Liver (tissue), 9 donors: Measurements from ENCODE around the gene PLA2G3. TPM values are rescaled to one million over a fixed set of nuclear protein-coding genes. Genes with fewer than 3 reads are reported as not detected.

Experiments used
- DNase-seq: peaks from one replicate; pipeline ENCODE4 v3.0.0-alpha.2; 2017; ENCODE audit warnings: low spot score
- H3K27ac ChIP-seq, 2 donors: one replicate each; pipeline ENCODE4 v1.7.0; 2013; ENCODE audit warnings: inconsistent platforms in 2 of 2, low read length in 2 of 2, control low read depth in 1 of 2, low read depth in 1 of 2, mild to moderate bottlenecking in 1 of 2
- H3K27me3 ChIP-seq, 4 donors: one replicate each; pipeline versions ENCODE4 v1.6.1 to v1.7.0; 2013; ENCODE audit warnings: low read length in 3 of 4, inconsistent platforms in 1 of 4, mild to moderate bottlenecking in 1 of 4, moderate library complexity in 1 of 4; ENCODE audit not compliant: control insufficient read depth in 4 of 4, insufficient read depth in 4 of 4
- H3K36me3 ChIP-seq, 4 donors: one replicate each; pipeline versions ENCODE4 v1.6.1 to v1.7.0; 2013; ENCODE audit warnings: low read length in 3 of 4, mild to moderate bottlenecking in 3 of 4, low read depth in 1 of 4, moderate library complexity in 1 of 4; ENCODE audit not compliant: control insufficient read depth in 4 of 4, insufficient read depth in 3 of 4
- H3K4me1 ChIP-seq, 4 donors: one replicate each; pipeline versions ENCODE4 v1.6.1 to v1.7.0; 2013; ENCODE audit warnings: low read length in 3 of 4, mild to moderate bottlenecking in 3 of 4, moderate library complexity in 1 of 4; ENCODE audit not compliant: control insufficient read depth in 4 of 4, insufficient read depth in 4 of 4
- H3K4me3 ChIP-seq, 3 donors: one replicate each; pipeline versions ENCODE4 v1.6.1 to v1.7.0; 2013; ENCODE audit warnings: low read length in 3 of 3, control low read depth in 1 of 3, low read depth in 1 of 3, mild to moderate bottlenecking in 1 of 3
- H3K9ac ChIP-seq, 2 donors: one replicate each; pipeline ENCODE4 v1.7.0; 2013; ENCODE audit warnings: low read length in 2 of 2, mild to moderate bottlenecking in 2 of 2, moderate library complexity in 2 of 2, control low read depth in 1 of 2, low read depth in 1 of 2
- H3K9me3 ChIP-seq, 4 donors: one replicate each; pipeline versions ENCODE4 v1.6.1 to v1.7.0; 2013; ENCODE audit warnings: low read length in 3 of 4; ENCODE audit not compliant: control insufficient read depth in 4 of 4
- EGR1 ChIP-seq, 2 donors: IDR thresholded peaks; 2 replicates each; pipeline ENCODE4 v1.6.1; 2016 to 2018; ENCODE audit warnings: antibody characterized with exemption in 2 of 2, low read depth in 2 of 2
- FOXA1 ChIP-seq: IDR thresholded peaks from 2 replicates; pipeline ENCODE4 v1.6.1; 2016; ENCODE audit warnings: antibody characterized with exemption
- FOXA2 ChIP-seq: IDR thresholded peaks from 2 replicates; pipeline ENCODE4 v1.6.1; 2016; ENCODE audit warnings: antibody characterized with exemption
- GABPA ChIP-seq, 2 donors: IDR thresholded peaks in 1 of 2; conservative IDR thresholded peaks in 1 of 2; 2 replicates each; pipeline ENCODE4 v1.6.1; 2016; ENCODE audit warnings: antibody characterized with exemption in 2 of 2, mild to moderate bottlenecking in 1 of 2, moderate library complexity in 1 of 2
- HNF4A ChIP-seq, 2 donors: conservative IDR thresholded peaks; 2 replicates each; pipeline ENCODE4 v1.6.1; 2016; ENCODE audit warnings: antibody characterized with exemption in 2 of 2, mild to moderate bottlenecking in 2 of 2
- HNF4G ChIP-seq: IDR thresholded peaks from 2 replicates; pipeline ENCODE4 v1.6.1; 2016; ENCODE audit warnings: antibody characterized with exemption
- JUND ChIP-seq, 2 donors: IDR thresholded peaks; 2 replicates each; pipeline ENCODE4 v1.6.1; 2016; ENCODE audit warnings: antibody characterized with exemption in 2 of 2
- RAD21 ChIP-seq, 2 donors: IDR thresholded peaks; 2 replicates each; pipeline ENCODE4 v1.6.1; 2016; ENCODE audit warnings: antibody characterized with exemption in 2 of 2, mild to moderate bottlenecking in 2 of 2
- RXRA ChIP-seq, 2 donors: IDR thresholded peaks; 2 replicates each; pipeline ENCODE4 v1.6.1; 2017 to 2018; ENCODE audit warnings: antibody characterized with exemption in 2 of 2, mild to moderate bottlenecking in 1 of 2
- SP1 ChIP-seq: IDR thresholded peaks from 2 replicates; pipeline ENCODE4 v1.6.1; 2018; ENCODE audit warnings: antibody characterized with exemption, mild to moderate bottlenecking
- TAF1 ChIP-seq: conservative IDR thresholded peaks from 2 replicates; pipeline ENCODE4 v1.6.1; 2016; ENCODE audit warnings: antibody characterized with exemption, mild to moderate bottlenecking
- YY1 ChIP-seq: IDR thresholded peaks from 2 replicates; pipeline ENCODE4 v1.6.1; 2016; ENCODE audit warnings: antibody characterized with exemption, mild to moderate bottlenecking
- WGBS: extraction: QIAGEN DNeasy Blood & Tissue Kit; methylation state at CpG from one replicate; pipeline ENCODE4 v1.1.7; 2013; 5-methylcytosine and 5-hydroxymethylcytosine counted together
- polyA plus RNA-seq, 2 donors: library from polyadenylated mRNA; stranded (reverse) in 1 of 2; unstranded in 1 of 2; fragments of 200-250 nt in 1 of 2; fragments of >200 nt in 1 of 2; fragmentation: Nextera tagmentation in 1 of 2; extraction: Ambion mirVana in 1 of 2; gene quantifications; one replicate each; pipeline versions ENCODE4 v1.2.1 to v1.2.3, GENCODE V29; 2013 to 2015
- total RNA-seq, 2 donors: library from RNA; depleted of rRNA; stranded (reverse); fragments of >200 nt; gene quantifications; one replicate each; pipeline ENCODE4 v1.2.3, GENCODE V29; 2014
- TF ChIP-seq, protein P1 (sequence below): IDR thresholded peaks from 2 replicates; pipeline ENCODE4 v1.6.1; 2016; ENCODE audit warnings: antibody characterized with exemption
- TF ChIP-seq, protein P2 (sequence below): fragments of 150-350 bp; IDR thresholded peaks from 2 replicates; pipeline ENCODE4 v1.5.1; 2017; ENCODE audit warnings: improper control_type of control experiment, low read depth, low read length; ENCODE audit not compliant: missing input control
- TF ChIP-seq, protein P3 (sequence below): IDR thresholded peaks from 2 replicates; pipeline ENCODE4 v1.6.1; 2016; ENCODE audit warnings: antibody characterized with exemption
- TF ChIP-seq, protein P4 (sequence below): IDR thresholded peaks from 2 replicates; pipeline ENCODE4 v1.6.1; 2016; ENCODE audit warnings: antibody characterized with exemption, mild to moderate bottlenecking
- donor health status: healthy.
- donor health status: healthy.
- donor health status: healthy.
- donor health status: healthy.
- donor health status: healthy.

Gene PLA2G3
- total and polyA plus RNA-seq, 4 donors, result not detected

DNA sequence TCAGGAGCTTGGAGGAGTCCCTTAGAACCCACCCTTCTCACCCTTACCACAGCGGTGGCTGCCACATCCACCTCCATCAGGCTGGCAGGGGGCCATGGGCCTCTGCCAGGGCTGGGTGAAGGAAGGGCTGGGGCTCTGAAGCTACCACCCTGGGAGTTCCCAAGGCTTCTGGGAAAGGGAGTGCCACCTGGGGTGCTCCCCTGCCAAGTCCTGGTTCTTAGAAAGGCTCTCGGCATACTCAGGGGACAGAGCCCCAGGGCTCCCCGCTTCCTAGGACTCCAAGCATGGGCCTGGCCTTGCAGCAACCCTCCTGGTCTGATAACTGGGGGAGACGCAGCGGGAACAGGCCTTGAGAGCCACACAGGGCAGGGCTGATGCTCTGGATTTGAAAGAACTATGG lies 438 bp upstream of the PLA2G3 start:
- no peak overlapping the region for H3K27ac ChIP-seq
- no peak overlapping the region for H3K9ac ChIP-seq
- no peaks in the 10 kb centered on the region for H3K36me3 ChIP-seq
- TF ChIP-seq TAF1, result no peak
- TF ChIP-seq, protein P1, sequence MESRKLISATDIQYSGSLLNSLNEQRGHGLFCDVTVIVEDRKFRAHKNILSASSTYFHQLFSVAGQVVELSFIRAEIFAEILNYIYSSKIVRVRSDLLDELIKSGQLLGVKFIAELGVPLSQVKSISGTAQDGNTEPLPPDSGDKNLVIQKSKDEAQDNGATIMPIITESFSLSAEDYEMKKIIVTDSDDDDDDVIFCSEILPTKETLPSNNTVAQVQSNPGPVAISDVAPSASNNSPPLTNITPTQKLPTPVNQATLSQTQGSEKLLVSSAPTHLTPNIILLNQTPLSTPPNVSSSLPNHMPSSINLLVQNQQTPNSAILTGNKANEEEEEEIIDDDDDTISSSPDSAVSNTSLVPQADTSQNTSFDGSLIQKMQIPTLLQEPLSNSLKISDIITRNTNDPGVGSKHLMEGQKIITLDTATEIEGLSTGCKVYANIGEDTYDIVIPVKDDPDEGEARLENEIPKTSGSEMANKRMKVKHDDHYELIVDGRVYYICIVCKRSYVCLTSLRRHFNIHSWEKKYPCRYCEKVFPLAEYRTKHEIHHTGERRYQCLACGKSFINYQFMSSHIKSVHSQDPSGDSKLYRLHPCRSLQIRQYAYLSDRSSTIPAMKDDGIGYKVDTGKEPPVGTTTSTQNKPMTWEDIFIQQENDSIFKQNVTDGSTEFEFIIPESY, result no peak
- TF ChIP-seq, protein P2, sequence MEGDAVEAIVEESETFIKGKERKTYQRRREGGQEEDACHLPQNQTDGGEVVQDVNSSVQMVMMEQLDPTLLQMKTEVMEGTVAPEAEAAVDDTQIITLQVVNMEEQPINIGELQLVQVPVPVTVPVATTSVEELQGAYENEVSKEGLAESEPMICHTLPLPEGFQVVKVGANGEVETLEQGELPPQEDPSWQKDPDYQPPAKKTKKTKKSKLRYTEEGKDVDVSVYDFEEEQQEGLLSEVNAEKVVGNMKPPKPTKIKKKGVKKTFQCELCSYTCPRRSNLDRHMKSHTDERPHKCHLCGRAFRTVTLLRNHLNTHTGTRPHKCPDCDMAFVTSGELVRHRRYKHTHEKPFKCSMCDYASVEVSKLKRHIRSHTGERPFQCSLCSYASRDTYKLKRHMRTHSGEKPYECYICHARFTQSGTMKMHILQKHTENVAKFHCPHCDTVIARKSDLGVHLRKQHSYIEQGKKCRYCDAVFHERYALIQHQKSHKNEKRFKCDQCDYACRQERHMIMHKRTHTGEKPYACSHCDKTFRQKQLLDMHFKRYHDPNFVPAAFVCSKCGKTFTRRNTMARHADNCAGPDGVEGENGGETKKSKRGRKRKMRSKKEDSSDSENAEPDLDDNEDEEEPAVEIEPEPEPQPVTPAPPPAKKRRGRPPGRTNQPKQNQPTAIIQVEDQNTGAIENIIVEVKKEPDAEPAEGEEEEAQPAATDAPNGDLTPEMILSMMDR, result no peak
- no peak for TF ChIP-seq HNF4G
- TF ChIP-seq, protein P3, sequence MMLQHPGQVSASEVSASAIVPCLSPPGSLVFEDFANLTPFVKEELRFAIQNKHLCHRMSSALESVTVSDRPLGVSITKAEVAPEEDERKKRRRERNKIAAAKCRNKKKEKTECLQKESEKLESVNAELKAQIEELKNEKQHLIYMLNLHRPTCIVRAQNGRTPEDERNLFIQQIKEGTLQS, result no peak
- no peak for TF ChIP-seq GABPA (IDR thresholded peaks at IDR 0.05 in 1 of 2, conservative IDR thresholded peaks at IDR 0.05 in 1 of 2)
- no peak for TF ChIP-seq RAD21 (IDR thresholded peaks at IDR 0.05)
- no peak for TF ChIP-seq FOXA1
- no peak for TF ChIP-seq JUND (IDR thresholded peaks at IDR 0.05)
- TF ChIP-seq, protein P4, sequence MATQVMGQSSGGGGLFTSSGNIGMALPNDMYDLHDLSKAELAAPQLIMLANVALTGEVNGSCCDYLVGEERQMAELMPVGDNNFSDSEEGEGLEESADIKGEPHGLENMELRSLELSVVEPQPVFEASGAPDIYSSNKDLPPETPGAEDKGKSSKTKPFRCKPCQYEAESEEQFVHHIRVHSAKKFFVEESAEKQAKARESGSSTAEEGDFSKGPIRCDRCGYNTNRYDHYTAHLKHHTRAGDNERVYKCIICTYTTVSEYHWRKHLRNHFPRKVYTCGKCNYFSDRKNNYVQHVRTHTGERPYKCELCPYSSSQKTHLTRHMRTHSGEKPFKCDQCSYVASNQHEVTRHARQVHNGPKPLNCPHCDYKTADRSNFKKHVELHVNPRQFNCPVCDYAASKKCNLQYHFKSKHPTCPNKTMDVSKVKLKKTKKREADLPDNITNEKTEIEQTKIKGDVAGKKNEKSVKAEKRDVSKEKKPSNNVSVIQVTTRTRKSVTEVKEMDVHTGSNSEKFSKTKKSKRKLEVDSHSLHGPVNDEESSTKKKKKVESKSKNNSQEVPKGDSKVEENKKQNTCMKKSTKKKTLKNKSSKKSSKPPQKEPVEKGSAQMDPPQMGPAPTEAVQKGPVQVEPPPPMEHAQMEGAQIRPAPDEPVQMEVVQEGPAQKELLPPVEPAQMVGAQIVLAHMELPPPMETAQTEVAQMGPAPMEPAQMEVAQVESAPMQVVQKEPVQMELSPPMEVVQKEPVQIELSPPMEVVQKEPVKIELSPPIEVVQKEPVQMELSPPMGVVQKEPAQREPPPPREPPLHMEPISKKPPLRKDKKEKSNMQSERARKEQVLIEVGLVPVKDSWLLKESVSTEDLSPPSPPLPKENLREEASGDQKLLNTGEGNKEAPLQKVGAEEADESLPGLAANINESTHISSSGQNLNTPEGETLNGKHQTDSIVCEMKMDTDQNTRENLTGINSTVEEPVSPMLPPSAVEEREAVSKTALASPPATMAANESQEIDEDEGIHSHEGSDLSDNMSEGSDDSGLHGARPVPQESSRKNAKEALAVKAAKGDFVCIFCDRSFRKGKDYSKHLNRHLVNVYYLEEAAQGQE, result no peak
- no peak for TF ChIP-seq SP1
- no peaks in the 10 kb centered on the region for H3K4me1 ChIP-seq
- no peak for DNase-seq
- H3K9me3 ChIP-seq, result no peaks in the 10 kb centered on the region
- WGBS, result 85% methylated on average over 5 of the region's 5 CpGs
- H3K27me3 ChIP-seq, result no peaks in the 10 kb centered on the region
- H3K4me3 ChIP-seq, result no peak overlapping the region

DNA sequence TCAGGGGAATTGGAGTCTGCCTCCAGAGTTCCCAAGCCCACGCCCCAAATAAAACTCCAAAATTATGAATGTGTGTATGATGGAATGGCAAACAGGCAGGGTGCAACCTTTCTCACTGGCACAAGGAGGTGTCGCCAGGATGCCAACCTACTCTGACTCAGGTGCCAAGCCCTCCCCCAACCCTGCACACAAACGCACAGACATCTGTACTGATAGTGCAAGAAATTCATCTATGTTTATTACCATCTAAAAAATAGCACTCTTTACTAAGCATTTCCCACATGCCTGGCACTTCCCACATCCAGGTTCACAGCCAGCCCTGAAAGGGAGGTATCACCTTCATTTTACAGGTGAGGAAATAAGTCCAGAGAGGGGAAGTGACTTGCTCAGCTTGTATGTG lies 1.2 kb downstream of the PLA2G3 start:
- Histone ChIP-seq H3K9me3 (no peaks in the 10 kb centered on the region), H3K36me3 (no peaks in the 10 kb centered on the region), H3K4me1 (no peaks in the 10 kb centered on the region), H3K4me3 (no peak overlapping the region), H3K27me3 (no peaks in the 10 kb centered on the region), H3K27ac (no peak overlapping the region), H3K9ac (no peak overlapping the region)
- DNase-seq, result no peak
- 73% methylated on average over 3 of the region's 3 CpGs for WGBS
- TF ChIP-seq SP1 (no peak), JUND (IDR thresholded peaks at IDR 0.05) (no peak), TAF1 (no peak), RAD21 (IDR thresholded peaks at IDR 0.05) (no peak), EGR1 (IDR thresholded peaks at IDR 0.05; ENCODE audit: low read depth in 2 of 2) (no peak), FOXA2 (no peak), HNF4A (conservative IDR thresholded peaks at IDR 0.05) (no peak), GABPA (IDR thresholded peaks at IDR 0.05 in 1 of 2, conservative IDR thresholded peaks at IDR 0.05 in 1 of 2) (no peak), YY1 (no peak), RXRA (IDR thresholded peaks at IDR 0.05) (no peak)
- TF ChIP-seq, protein P1, result no peak
- TF ChIP-seq, protein P3, result no peak
- TF ChIP-seq, protein P4, result no peak
